HG03196 (cell line): Measurements from ENCODE around the gene PRPF39.
"Not testable (repeated sequence)": the region's sequence is repeated elsewhere in the genome, so short reads cannot be mapped to it uniquely, and the experiment has no call there.

Source experiments
- ATAC-seq: cut with Tn5 transposase; IDR thresholded peaks from one replicate; pipeline ENCODE4 v1.9.1; 2021; ENCODE audit not compliant: unreplicated experiment

Gene PRPF39

GRCh38 chr14:45083976-45084722 is at the start of gene PRPF39:
TSS of gene PRPF39 (plus strand) at chr14:45084116. CDS start at chr14:45095240, 11,124 bp downstream.
- peak; percentile 94 for ATAC-seq

DNA sequence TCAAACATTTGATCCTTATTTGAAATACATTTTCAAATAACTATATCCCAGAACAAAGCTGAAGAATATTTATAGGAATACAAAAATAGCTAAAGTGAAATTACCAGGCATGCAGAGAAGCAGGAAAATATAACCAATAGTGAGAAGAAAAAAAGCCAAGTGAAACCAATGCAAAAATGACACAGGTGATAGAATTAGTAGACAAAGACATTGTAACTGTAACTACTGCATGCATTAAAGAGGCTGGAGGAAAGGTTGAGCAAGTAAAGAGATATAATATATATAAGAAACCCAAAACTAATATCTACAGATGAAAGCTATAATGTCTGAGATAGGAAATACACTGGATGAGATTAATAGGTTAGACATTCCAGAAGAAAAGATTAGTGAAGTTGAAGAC is 49.2 kb upstream of the PRPF39 start:
- ATAC-seq: no peak

DNA sequence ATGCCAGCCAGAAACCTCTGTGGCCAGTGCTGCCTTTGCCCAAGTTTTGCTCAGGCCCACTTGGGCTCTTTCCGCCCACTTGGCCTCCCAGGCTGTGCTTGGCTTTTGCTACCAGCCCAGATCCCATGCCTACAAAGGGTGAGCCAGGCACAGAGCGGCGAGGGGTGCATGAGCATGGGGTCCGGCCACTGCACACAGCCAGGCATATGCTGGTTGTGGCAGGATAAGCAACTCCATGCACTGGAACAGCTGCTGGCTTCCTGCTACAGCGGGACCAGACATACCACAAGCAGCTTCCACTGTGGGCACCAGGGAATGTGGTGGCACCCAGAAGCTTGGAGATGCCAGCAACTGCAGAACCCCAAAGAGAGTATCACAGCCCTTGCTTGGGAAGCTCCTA is 45.7 kb upstream of the PRPF39 start:
- no peak for ATAC-seq

- no peak for ATAC-seq
Measured at GRCh38 chr14:45038865-45039264, 45.1 kb upstream of the PRPF39 start.

DNA sequence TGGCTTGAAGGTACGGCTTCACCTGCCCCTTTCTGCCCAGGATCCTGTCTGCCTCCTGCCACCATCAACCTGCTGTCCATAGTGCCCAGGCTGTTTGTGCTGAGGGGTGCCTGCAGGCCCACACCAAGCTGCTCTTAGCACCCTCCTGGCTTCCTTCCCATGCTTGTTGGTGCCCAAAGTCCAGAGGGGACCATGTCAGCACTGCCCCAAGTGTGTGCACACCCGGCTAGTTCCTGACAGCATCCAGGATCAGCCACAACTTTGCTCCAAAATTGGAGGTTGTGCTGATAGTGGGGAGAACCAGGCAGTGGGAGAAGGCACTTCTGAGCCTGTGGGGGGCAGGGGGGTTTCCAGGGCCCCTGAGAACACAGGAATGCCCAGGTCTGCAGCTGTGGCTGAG is 44.5 kb upstream of the PRPF39 start:
- no peak for ATAC-seq

- ATAC-seq: no peak
Measured at GRCh38 chr14:45041641-45042040, 42.3 kb upstream of the PRPF39 start.

DNA sequence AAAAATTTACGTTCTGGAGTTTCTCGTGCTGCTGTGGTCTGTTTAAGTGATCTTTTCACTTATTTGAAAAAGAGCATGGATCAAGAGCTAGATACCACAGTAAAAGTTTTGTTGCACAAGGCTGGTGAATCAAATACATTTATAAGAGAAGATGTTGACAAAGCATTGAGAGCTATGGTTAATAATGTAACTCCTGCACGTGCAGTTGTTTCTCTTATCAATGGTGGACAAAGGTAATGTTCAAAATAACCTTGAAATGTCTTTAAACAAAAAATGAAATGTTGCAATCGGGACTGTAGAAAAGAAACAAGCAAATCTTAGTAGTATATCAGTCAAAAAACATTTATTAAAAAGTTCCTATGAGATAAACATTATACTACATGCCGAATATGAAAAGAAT is 39.3 kb upstream of the PRPF39 start:
- no peak for ATAC-seq

- no peak for ATAC-seq
Measured at GRCh38 chr14:45048385-45048784, 35.5 kb upstream of the PRPF39 start.

DNA sequence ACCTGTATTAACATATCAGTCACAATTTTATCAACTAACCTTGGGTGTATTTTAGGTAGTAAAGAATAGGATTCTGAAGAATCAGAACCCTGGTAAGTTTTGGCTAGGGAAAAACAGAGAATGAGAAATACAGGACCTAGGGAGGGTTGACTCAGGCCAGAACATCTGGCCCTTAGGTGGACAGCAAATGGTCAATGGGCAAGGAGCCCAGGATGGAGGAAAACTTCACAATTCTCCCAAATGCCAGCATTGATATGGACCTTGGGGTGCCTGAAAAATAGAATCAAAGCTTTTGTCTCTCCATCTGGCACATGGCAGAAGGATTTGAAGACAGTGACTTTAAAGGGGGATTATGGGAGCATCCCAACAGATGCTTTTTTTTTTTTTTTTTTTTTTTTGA is 32.7 kb upstream of the PRPF39 start:
- no peak for ATAC-seq

DNA sequence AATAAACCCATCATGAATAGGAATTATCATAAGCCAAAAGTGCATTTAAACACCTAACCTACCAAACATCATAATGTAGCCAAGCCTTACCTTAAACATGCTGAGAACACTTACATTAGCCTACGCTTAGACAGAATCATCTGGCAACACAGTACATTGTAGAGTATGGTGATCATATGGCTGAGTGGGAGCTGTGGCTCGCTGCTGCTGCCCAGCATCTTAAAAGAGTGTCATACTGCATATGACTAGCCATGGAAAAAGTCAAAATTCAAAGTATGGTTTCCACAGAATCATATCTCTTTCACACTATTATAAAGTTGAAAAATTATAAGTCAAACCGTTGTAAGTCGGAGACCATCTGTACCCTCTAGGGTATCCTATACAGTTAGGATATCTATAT is 32.0 kb upstream of the PRPF39 start:
- ATAC-seq: no peak

GRCh38 chr14:45057349-45057748 is 26.6 kb upstream of the PRPF39 start:
- ATAC-seq: no peak

GRCh38 chr14:45057881-45058364 is 26.0 kb upstream of the PRPF39 start:
- ATAC-seq: no peak

- ATAC-seq: no peak
Measured at GRCh38 chr14:45060551-45060950, 23.4 kb upstream of the PRPF39 start.

GRCh38 chr14:45065540-45065939 is 18.4 kb upstream of the PRPF39 start:
- no peak for ATAC-seq

DNA sequence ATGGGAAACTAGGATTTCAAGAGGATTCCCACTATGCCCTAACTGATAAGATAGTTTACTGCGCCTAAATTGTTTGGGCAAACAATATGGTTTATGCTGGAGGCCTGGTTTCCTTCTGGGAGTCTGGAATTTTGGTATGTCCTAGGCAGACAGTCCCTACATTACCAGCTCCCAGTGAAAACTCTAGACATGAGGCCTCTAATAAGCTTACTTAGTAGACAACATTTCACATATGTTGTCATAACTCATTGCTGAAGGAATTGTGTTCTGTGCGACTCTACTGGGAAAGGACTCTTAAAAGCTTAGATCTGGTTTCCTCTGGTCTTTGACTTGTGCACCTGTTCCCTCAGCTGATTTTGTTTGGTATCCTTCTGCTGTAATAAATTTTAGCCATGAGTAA is 18.0 kb upstream of the PRPF39 start:
- no peak for ATAC-seq

DNA sequence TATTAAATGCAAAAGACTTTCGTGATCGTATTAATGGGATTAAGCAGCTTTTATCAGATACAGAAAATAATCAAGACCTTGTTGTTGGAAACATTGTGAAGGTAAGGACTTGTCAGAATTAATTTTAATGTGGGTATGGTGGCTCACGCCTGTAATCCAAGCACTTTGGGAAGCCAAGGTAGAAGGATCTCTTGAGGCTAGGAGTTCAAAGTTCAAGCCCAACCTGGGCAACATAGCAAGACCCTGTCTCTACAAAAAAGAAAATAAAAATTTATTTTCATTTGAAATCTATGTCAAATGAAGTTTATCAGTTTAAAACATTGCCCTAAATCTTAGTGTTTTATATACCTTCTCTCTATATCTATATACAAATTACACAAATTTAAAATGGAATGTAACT is 17.2 kb upstream of the PRPF39 start:
- no peak for ATAC-seq

DNA sequence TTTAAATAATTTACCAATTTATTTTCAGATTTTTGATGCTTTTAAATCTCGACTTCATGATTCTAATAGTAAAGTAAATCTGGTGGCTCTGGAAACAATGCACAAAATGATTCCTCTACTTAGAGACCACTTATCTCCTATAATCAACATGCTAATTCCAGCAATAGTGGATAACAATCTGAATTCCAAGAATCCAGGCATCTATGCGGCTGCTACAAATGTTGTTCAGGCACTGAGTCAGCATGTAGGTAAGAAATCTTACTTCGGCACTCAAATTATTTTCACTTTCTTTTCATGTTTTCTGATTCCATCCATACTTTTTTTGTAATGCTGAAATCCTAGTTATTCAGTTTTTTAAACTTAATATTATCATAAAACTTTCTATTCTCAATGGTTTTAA is 15.5 kb upstream of the PRPF39 start:
- ATAC-seq: no peak

- no peak for ATAC-seq
Measured at GRCh38 chr14:45070215-45070614, 13.7 kb upstream of the PRPF39 start.

GRCh38 chr14:45072126-45072525 is 11.8 kb upstream of the PRPF39 start:
- no peak for ATAC-seq

- ATAC-seq: no peak
Measured at GRCh38 chr14:45073231-45073879, 10.6 kb upstream of the PRPF39 start.

- no peak for ATAC-seq
Measured at GRCh38 chr14:45078323-45078722, 5.6 kb upstream of the PRPF39 start.

DNA sequence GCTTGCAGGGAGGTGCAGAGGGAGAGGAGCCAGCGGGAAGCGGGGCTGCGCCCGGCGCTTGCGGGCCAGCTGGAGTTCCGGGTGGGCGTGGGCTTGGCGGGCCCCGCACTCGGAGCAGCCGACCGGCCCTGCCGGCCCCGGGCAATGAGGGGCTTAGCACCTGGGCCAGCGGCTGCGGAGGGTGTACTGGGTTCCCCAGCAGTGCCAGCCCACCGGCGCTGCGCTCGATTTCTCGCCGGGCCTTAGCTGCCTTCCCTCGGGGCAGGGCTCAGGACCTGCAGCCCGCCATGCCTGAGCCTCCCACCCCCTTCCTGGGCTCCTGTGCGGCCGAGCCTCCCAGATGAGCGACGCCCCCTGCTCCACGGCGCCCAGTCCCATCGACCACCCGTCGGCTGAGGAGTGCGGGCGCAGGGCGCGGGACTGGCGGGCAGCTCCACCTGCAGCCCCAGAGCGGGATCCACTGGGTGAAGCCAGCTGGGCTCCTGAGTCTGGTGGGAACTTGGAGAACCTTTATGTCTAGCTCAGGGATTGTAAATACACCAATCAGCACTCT is 3.4 kb upstream of the PRPF39 start:
- not testable (repeated sequence) for ATAC-seq
